Erythroblast (primary cell): ENCODE measurements around the gene NFATC1.

Experiments
- GATA1 ChIP-seq: IDR thresholded peaks from 2 replicates; pipeline ENCODE4 v1.6.1; 2011; ENCODE audit warnings: low read depth, mild to moderate bottlenecking, control low read depth, low read length, moderate library complexity
- POLR2A ChIP-seq: IDR thresholded peaks from 2 replicates; pipeline ENCODE4 v1.6.1; 2011; ENCODE audit warnings: mild to moderate bottlenecking, low read length

DNA sequence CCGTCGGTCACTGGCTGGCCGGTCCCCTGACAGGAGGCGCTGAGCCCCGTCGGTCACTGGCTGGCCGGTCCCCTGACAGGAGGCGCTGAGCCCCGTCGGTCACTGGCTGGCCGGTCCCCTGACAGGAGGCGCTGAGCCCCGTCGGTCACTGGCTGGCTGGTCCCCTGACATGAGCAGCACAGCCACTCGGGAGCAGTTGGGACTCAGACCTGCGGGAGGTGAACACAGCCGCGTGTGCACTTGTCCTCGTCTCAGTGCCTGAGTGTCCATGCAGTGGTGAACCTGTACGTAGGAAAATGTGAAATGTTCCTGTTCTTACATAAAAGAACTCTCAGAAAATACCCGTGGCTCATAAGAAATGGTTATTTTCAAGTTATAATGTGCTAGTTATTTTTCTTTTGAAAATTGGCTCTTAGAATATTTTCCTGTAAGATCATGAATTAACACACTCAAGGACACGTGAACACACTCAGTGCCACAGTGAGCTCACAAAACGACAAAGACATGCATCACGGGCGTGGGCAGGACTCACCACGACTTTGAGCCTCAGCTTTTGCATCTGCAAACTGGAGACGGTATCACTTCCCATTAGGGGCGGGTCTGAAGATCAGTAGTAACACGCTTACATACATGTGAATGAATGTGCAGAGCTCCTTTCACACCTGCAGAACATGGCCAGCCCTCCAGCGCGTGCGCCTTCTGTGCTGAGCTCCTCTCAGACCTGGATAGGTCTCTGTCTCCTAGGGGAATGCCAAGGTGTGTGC is 21.1 kb upstream of the NFATC1 start:
- TF ChIP-seq POLR2A, result no peak
- no peak for TF ChIP-seq GATA1
